ENCODE results near the gene MT3. TPM values are rescaled to one million over a fixed set of nuclear protein-coding genes. Genes with fewer than 3 reads are reported as not detected.

MT3 gene
- total and polyA plus RNA-seq, 2 of the 8 experiments (the other 6 are each of a cell fraction or from before 2014, with no cell fraction given): 0.17 TPM; not detected in 1

- no peak overlapping the region for H2BK5ac ChIP-seq (ENCODE audit: low read depth, low read length)
- peaks cover 8% of the 10 kb centered on the region; the same call in 1 of the 2 replicates for H3K23me2 ChIP-seq (ENCODE audit: low read depth, low read length)
- no peak overlapping the region for H3K27ac ChIP-seq (ENCODE audit: low read depth, low read length)
- peaks cover 0 to 13% (median 4%) of the 10 kb centered on the region in 4 experiments; a peak in 5 of 7 replicates for H3K4me1 ChIP-seq (replicated peaks in 1 of 4; ENCODE audit: control insufficient read depth in 3 of 4, insufficient read depth in 4 of 4, low read length in 3 of 4)
- no peak overlapping the region for H2BK15ac ChIP-seq (ENCODE audit: low read length)
- FAIRE-seq (no peak), DNase-seq (ENCODE audit: low read depth in 1 of 2, low spot score in 2 of 2) (no peak)
- H2BK120ac ChIP-seq (replicated peaks; ENCODE audit: low read depth, low read length): no peak overlapping the region
- no peak overlapping the region for H4K5ac ChIP-seq (ENCODE audit: insufficient read length, low read depth, low read length)
- peaks cover 2 to 4% of the 10 kb centered on the region in 2 experiments for H4K20me1 ChIP-seq (replicated peaks in 1 of 2; ENCODE audit: control insufficient read depth in 1 of 2, insufficient read depth in 2 of 2, low read length in 2 of 2)
- no peak overlapping the region for H2AK5ac ChIP-seq (ENCODE audit: low read depth, low read length)
- H3K4ac ChIP-seq (replicated peaks; ENCODE audit: insufficient read length, low read depth, low read length): no peak overlapping the region
- H3K36me3 ChIP-seq (ENCODE audit: control insufficient read depth in 2 of 4, insufficient read depth in 4 of 4, low read length in 3 of 4): no peaks in the 10 kb centered on the region
- no peak overlapping the region for H3K56ac ChIP-seq (replicated peaks; ENCODE audit: insufficient read length, low read depth, low read length)
- no peak overlapping the region for H2BK20ac ChIP-seq (ENCODE audit: low read length)
- no peaks in the 10 kb centered on the region for H3K79me2 ChIP-seq (ENCODE audit: control insufficient read depth in 1 of 2, insufficient read depth in 2 of 2, low read length in 2 of 2)
- peak overlapping the region; percentile 28 to 65 (median 34) for H3K4me3 ChIP-seq (ENCODE audit: extremely low read depth in 1 of 4, insufficient read depth in 2 of 4, low read depth in 3 of 4, low read length in 4 of 4)
- POLR2A ChIA-PET (ENCODE audit: partially characterized antibody): interaction anchor here (0.6 kb wide), 1 partner anchor 48 kb away, joined by 4 read pairs; no protein-coding TSS in a partner anchor
- H3K14ac ChIP-seq (ENCODE audit: insufficient read length): no peak overlapping the region
- H2BK12ac ChIP-seq (ENCODE audit: low read depth, low read length): no peak overlapping the region
- H3K27me3 ChIP-seq (replicated peaks in 1 of 4; ENCODE audit: control insufficient read depth in 3 of 4, extremely low read depth in 1 of 4, insufficient read depth in 3 of 4, low read length in 3 of 4): peaks cover 20 to 52% (median 43%) of the 10 kb centered on the region in 4 experiments
- no peaks in the 10 kb centered on the region for H3K79me1 ChIP-seq (ENCODE audit: low read depth, low read length)
- no peak overlapping the region for H3K23ac ChIP-seq (ENCODE audit: insufficient read length)
- no peak overlapping the region for H4K91ac ChIP-seq (replicated peaks; ENCODE audit: insufficient read length, low read length)
- WGBS, 2 experiments (ENCODE audit: extremely low coverage in 1 of 2, insufficient coverage in 1 of 2, insufficient read length in 1 of 2, insufficient replicate concordance in 2 of 2, low coverage in 1 of 2, low lambda C conversion rate in 2 of 2, missing lambda C conversion rate in 1 of 2): 59% methylated on average over 9 of the region's 9 CpGs; no CpG with 5 or more reads in 1 of the 2 experiments
- H3K4me2 ChIP-seq (ENCODE audit: insufficient read depth in 1 of 2, low read depth in 2 of 2, low read length in 2 of 2): peak overlapping the region; percentile 88 to 92
- H3K9ac ChIP-seq (replicated peaks in 1 of 4; ENCODE audit: extremely low read depth in 1 of 4, low read depth in 3 of 4, low read length in 3 of 4): no peak overlapping the region; a peak in 1 of 7 replicates
- H3K9me3 ChIP-seq (ENCODE audit: insufficient read depth in 2 of 2, low read depth in 1 of 2, low read length in 1 of 2): no peaks in the 10 kb centered on the region
- H4K8ac ChIP-seq (ENCODE audit: extremely low read depth, insufficient read depth, low read length): no peak overlapping the region
- H2AFZ ChIP-seq (ENCODE audit: low read length): no peak overlapping the region
- H3K18ac ChIP-seq (ENCODE audit: extremely low read depth, low read length): 0 out of 2 replicates have a peak overlapping the region, but pooled peaks have one; percentile 32
- CTCF ChIA-PET (ENCODE audit: partially characterized antibody): interaction anchor here (0.8 to 2.0 kb wide), 5 partner anchors 12 to 64 kb away, joined by 3 to 11 read pairs (median 3); no protein-coding TSS in a partner anchor
- TF ChIP-seq SUZ12 (IDR thresholded peaks at IDR 0.05; ENCODE audit: low read length): no peak
- TF ChIP-seq SP1 (IDR thresholded peaks at IDR 0.05; ENCODE audit: low read depth, low read length): no peak
- TF ChIP-seq JUN (IDR thresholded peaks at IDR 0.05; ENCODE audit: low read depth, low read length): no peak
- no peak for TF ChIP-seq CREB1 (IDR thresholded peaks at IDR 0.05)
- TF ChIP-seq JUND (IDR thresholded peaks at IDR 0.05; ENCODE audit: low read length): no peak
- no peak for TF ChIP-seq TEAD4 (IDR thresholded peaks at IDR 0.05; ENCODE audit: low read depth, low read length)
- TF ChIP-seq SIRT6 (IDR thresholded peaks at IDR 0.05; ENCODE audit: low read length): no peak
- no peak for TF ChIP-seq GABPA (IDR thresholded peaks at IDR 0.05; ENCODE audit: borderline replicate concordance, insufficient read depth, low read length)
- TF ChIP-seq EP300 (IDR thresholded peaks at IDR 0.05; ENCODE audit: borderline replicate concordance in 1 of 2, low read depth in 2 of 2, low read length in 2 of 2): no peak
- no peak for TF ChIP-seq CBX8 (IDR thresholded peaks at IDR 0.05; ENCODE audit: borderline replicate concordance, low read depth, low read length)
- TF ChIP-seq POLR2A (IDR thresholded peaks at IDR 0.05; ENCODE audit: control extremely low read depth in 1 of 2, low read depth in 2 of 2, low read length in 2 of 2): no peak
- no peak for TF ChIP-seq YY1 (IDR thresholded peaks at IDR 0.05; ENCODE audit: low read depth, low read length)
- no peak for TF ChIP-seq KDM5A (IDR thresholded peaks at IDR 0.05; ENCODE audit: low read length)
- no peak for TF ChIP-seq SP2 (IDR thresholded peaks at IDR 0.05; ENCODE audit: low read length)
- TF ChIP-seq ZNF274 (IDR thresholded peaks at IDR 0.05; ENCODE audit: borderline replicate concordance, extremely low read depth, low read length): no peak
Observed at GRCh38 chr16:56588781-56589140, 567 bp upstream of the MT3 start.

Measured in H1 (cell line).